Hepatocyte (in vitro differentiated cells): Measurements from ENCODE around the gene PLCH2.

Source experiments
- CTCF ChIP-seq: fragments of 200-600 bp; sonication (generic); IDR thresholded peaks from 2 replicates; pipeline ENCODE4 v1.5.1; 2016; ENCODE audit warnings: antibody characterized with exemption, mild to moderate bottlenecking; ENCODE audit not compliant: poor library complexity
- EZH2 ChIP-seq: fragments of 200-600 bp; sonication (generic); IDR thresholded peaks from 2 replicates; pipeline ENCODE4 v1.6.1; 2016; ENCODE audit warnings: antibody characterized with exemption, mild to moderate bottlenecking, borderline replicate concordance

- TF ChIP-seq CTCF (no peak), EZH2 (no peak)
Measured at GRCh38 chr1:2503554-2504224, 27.6 kb downstream of the PLCH2 start.
